NCI-H1436 treated with DMSO at 0.1 percent for 48 hours (cell line): Measurements from ENCODE around the gene C19orf53.
"Not testable (repeated sequence)": the region's sequence is repeated elsewhere in the genome, so short reads cannot be mapped to it uniquely, and the experiment has no call there.

Experiments
- DNase-seq: peaks from one replicate; lab custom pipeline; 2025; lab: John Stamatoyannopoulos, UW

Gene C19orf53

GRCh38 chr19:13774217-13775191 lies at the start of gene C19orf53:
C19orf53 (plus strand) TSS chr19:13774456; CDS start chr19:13774478, 22 bp downstream.
- peak; percentile 24 for DNase-seq

GRCh38 chr19:13726323-13726722 lies 47.9 kb upstream of the C19orf53 start:
- no peak for DNase-seq

GRCh38 chr19:13727798-13728197 lies 46.5 kb upstream of the C19orf53 start:
- DNase-seq: no peak

- DNase-seq: no peak
Observed at GRCh38 chr19:13729859-13730258, 44.4 kb upstream of the C19orf53 start.

GRCh38 chr19:13731147-13731964 lies 42.9 kb upstream of the C19orf53 start:
- peak; percentile 37 for DNase-seq

GRCh38 chr19:13732337-13732736 lies 41.9 kb upstream of the C19orf53 start:
- DNase-seq: no peak

GRCh38 chr19:13734751-13735150 lies 39.5 kb upstream of the C19orf53 start:
- DNase-seq: no peak

GRCh38 chr19:13738073-13738472 lies 36.2 kb upstream of the C19orf53 start:
- no peak for DNase-seq

GRCh38 chr19:13741893-13742292 lies 32.4 kb upstream of the C19orf53 start:
- DNase-seq: no peak

GRCh38 chr19:13742756-13743155 lies 31.5 kb upstream of the C19orf53 start:
- DNase-seq: no peak

GRCh38 chr19:13744174-13744573 lies 30.1 kb upstream of the C19orf53 start:
- no peak for DNase-seq

GRCh38 chr19:13747098-13747453 lies 27.2 kb upstream of the C19orf53 start:
- no peak for DNase-seq

GRCh38 chr19:13748169-13748828 lies 26.0 kb upstream of the C19orf53 start:
- DNase-seq: no peak

- no peak for DNase-seq
Observed at GRCh38 chr19:13751436-13751835, 22.8 kb upstream of the C19orf53 start.

GRCh38 chr19:13753622-13754021 lies 20.6 kb upstream of the C19orf53 start:
- DNase-seq: not testable (repeated sequence)

GRCh38 chr19:13756210-13756609 lies 18.0 kb upstream of the C19orf53 start:
- DNase-seq: no peak

- no peak for DNase-seq
Observed at GRCh38 chr19:13757805-13758772, 16.2 kb upstream of the C19orf53 start.

GRCh38 chr19:13758795-13759194 lies 15.5 kb upstream of the C19orf53 start:
- no peak for DNase-seq

- DNase-seq: no peak
Observed at GRCh38 chr19:13761423-13761822, 12.8 kb upstream of the C19orf53 start.

GRCh38 chr19:13762635-13763235 lies 11.5 kb upstream of the C19orf53 start:
- no peak for DNase-seq

- no peak for DNase-seq
Observed at GRCh38 chr19:13763265-13763664, 11.0 kb upstream of the C19orf53 start.
